ENCODE results near the gene MRPS9. TPM values are rescaled to one million over a fixed set of nuclear protein-coding genes. Genes with fewer than 3 reads are reported as not detected.

The MRPS9 gene
- 16.0 and 16.6 TPM in 2 replicates for total RNA-seq

GRCh38 chr2:105037572-105038382 is at the start of gene MRPS9:
TSS of gene MRPS9 (plus strand) at chr2:105038069. CDS start at chr2:105038093, 24 bp downstream.

Other genes starting within 250 kb of the MRPS9 start
- gene POU3F3, start 184.0 kb upstream of the MRPS9 start, total RNA-seq, result not detected in 2 replicates
- 0.22 TPM in 1 of 2 replicates, not detected in the other for gene GPR45, start 203.7 kb downstream of the MRPS9 start, total RNA-seq

Measured in placental pericyte (primary cell).